K562 (cell line): ENCODE results near the gene ZNHIT1. TPM values are rescaled to one million over a fixed set of nuclear protein-coding genes. Genes with fewer than 3 reads are reported as not detected.
A peak's percentile ranks its signal among the peaks of the same experiment; 100 is the strongest.

Source experiments
- ATAC-seq: fragments of 200-7000 bp; cut with Tn5 transposase; 3 replicates; pipeline ENCODE4 v1.9.1; 2020; ENCODE audit warnings: moderate library complexity
- BruUV-seq: library from RNA; stranded (reverse); fragments of 400-500 nt; replicated peaks from 2 replicates; lab custom pipeline; 2021; lab: Mats Ljungman, UMichigan
- CTCF ChIA-PET: fragments of 300-600 bp; formaldehyde crosslinking; extraction: SDS; loops from one replicate; lab custom pipeline; 2021; ENCODE audit warnings: low intra/inter-chr PET ratio; lab: Yijun Ruan, JAX
- POLR2A ChIA-PET: fragments of 300-600, 350-650 bp; sonication (Branson Sonifier 250); formaldehyde crosslinking; extraction: SDS; loops from one replicate; lab custom pipeline; 2021; ENCODE audit warnings: antibody characterized with exemption, inconsistent platforms; lab: Yijun Ruan, JAX
- DNase-seq, 4 experiments: peaks; one replicate each; pipeline versions ENCODE4 v3.0.0 to v3.0.0-alpha.2; 2011 to 2018; ENCODE audit warnings: low spot score in 3 of 4, mixed read lengths in 3 of 4; ENCODE audit errors: extremely low read depth in 1 of 4
- FAIRE-seq: peaks from 2 replicates; lab custom pipeline; 2011; peaks lifted over from hg19 to GRCh38; lab: Jason Lieb, UNC
- H2AFZ ChIP-seq: 2 replicates; pipeline ENCODE4 v1.6.0; 2011; ENCODE audit warnings: low read depth, low read length, control low read depth, inconsistent platforms
- H3K27ac ChIP-seq: fragments of 200-600 bp; 3 replicates; pipeline ENCODE4 v1.8.0; 2011; ENCODE audit warnings: low read depth, mild to moderate bottlenecking, control low read depth, inconsistent platforms, low read length, moderate library complexity, mixed read lengths; ENCODE audit errors: extremely low read depth
- H3K27me3 ChIP-seq, 2 experiments: fragments of 300-600 bp in 1 of 2; 2 replicates in 1 of 2; 3 replicates in 1 of 2; pipeline versions ENCODE4 v1.6.0 to v1.8.0; 2011; ENCODE audit warnings: inconsistent platforms in 2 of 2, low read length in 2 of 2, mild to moderate bottlenecking in 1 of 2, mixed read lengths in 1 of 2, moderate library complexity in 1 of 2; ENCODE audit not compliant: control insufficient read depth in 2 of 2, insufficient read depth in 2 of 2
- H3K36me3 ChIP-seq: fragments of 300-600 bp; 3 replicates; pipeline ENCODE4 v1.8.0; 2011; ENCODE audit warnings: mild to moderate bottlenecking, low read length, inconsistent platforms; ENCODE audit not compliant: control insufficient read depth, insufficient read depth
- H3K4me1 ChIP-seq, 2 experiments: fragments of 200-600 bp in 1 of 2; replicated peaks in 1 of 2; 2 replicates in 1 of 2; 3 replicates in 1 of 2; pipeline versions ENCODE4 v1.5.1 to v1.8.0; 2011; ENCODE audit warnings: inconsistent platforms in 2 of 2, low read length in 2 of 2, mild to moderate bottlenecking in 1 of 2, mixed read lengths in 1 of 2, moderate library complexity in 1 of 2; ENCODE audit not compliant: control insufficient read depth in 2 of 2, insufficient read depth in 2 of 2
- H3K4me2 ChIP-seq: 2 replicates; pipeline ENCODE4 v1.6.1; 2011; ENCODE audit warnings: low read length, control low read depth, inconsistent platforms, mixed read lengths; ENCODE audit not compliant: insufficient read depth
- H3K4me3 ChIP-seq: fragments of 200-600 bp; sonication (generic), shearing (Covaris generic); 2 replicates; pipeline ENCODE4 v1.5.1; 2016; ENCODE audit warnings: control low read depth, inconsistent platforms
- H3K79me2 ChIP-seq: fragments of 200-600 bp; 3 replicates; pipeline ENCODE4 v1.8.0; 2011; ENCODE audit warnings: low read length, inconsistent platforms; ENCODE audit not compliant: control insufficient read depth, insufficient read depth
- H3K9ac ChIP-seq, 2 experiments: 2 replicates each; pipeline versions ENCODE4 v1.6.0 to v1.6.1; 2011; ENCODE audit warnings: low read depth in 2 of 2, low read length in 2 of 2, control low read depth in 1 of 2, inconsistent platforms in 1 of 2, mild to moderate bottlenecking in 1 of 2, mixed read lengths in 1 of 2; ENCODE audit not compliant: insufficient read depth in 1 of 2
- H3K9me1 ChIP-seq: one replicate; pipeline ENCODE4 v1.6.0; 2011; ENCODE audit warnings: inconsistent platforms, mild to moderate bottlenecking, low read length, moderate library complexity; ENCODE audit not compliant: control insufficient read depth, insufficient read depth
- H3K9me3 ChIP-seq: replicated peaks from 2 replicates; pipeline ENCODE4 v1.5.1; 2011; ENCODE audit warnings: low read depth, low read length, inconsistent platforms; ENCODE audit not compliant: control insufficient read depth, insufficient read depth
- H4K20me1 ChIP-seq: replicated peaks from 2 replicates; pipeline ENCODE4 v1.6.1; 2011; ENCODE audit warnings: low read length, inconsistent platforms, mixed read lengths; ENCODE audit not compliant: control insufficient read depth, insufficient read depth
- CEBPG ChIP-seq, 3 experiments: fragments of 200-800 bp in 1 of 3; sonication (Bioruptor generic) in 1 of 3; sonication (generic) in 1 of 3; formaldehyde crosslinking in 1 of 3; IDR thresholded peaks in 2 of 3; conservative IDR thresholded peaks in 1 of 3; 2 replicates each; pipeline versions ENCODE4 v1.6.1 to v1.8.0; 2016 to 2022; ENCODE audit warnings: missing compliant biosample characterization in 2 of 3, missing genetic modification characterization in 2 of 3, mild to moderate bottlenecking in 1 of 3, missing genetic modification reagents in 1 of 3
- HDGF ChIP-seq: fragments of 450-650 bp; IDR thresholded peaks from 2 replicates; pipeline ENCODE4 v1.6.1; 2016
- NFE2 ChIP-seq: IDR thresholded peaks from 2 replicates; pipeline ENCODE4 v1.6.1; 2014; ENCODE audit warnings: antibody characterized with exemption, low read depth
- NFXL1 ChIP-seq: fragments of 450-650 bp; formaldehyde crosslinking; IDR thresholded peaks from 2 replicates; pipeline ENCODE4 v1.4.0; 2021; ENCODE audit warnings: mild to moderate bottlenecking
- NRF1 ChIP-seq, 2 experiments: fragments of 450-650 bp; IDR thresholded peaks in 1 of 2; conservative IDR thresholded peaks in 1 of 2; 2 replicates each; pipeline ENCODE4 v1.6.1; 2014; ENCODE audit warnings: mild to moderate bottlenecking in 2 of 2
- NUFIP1 ChIP-seq: fragments of 450-650 bp; IDR thresholded peaks from 2 replicates; pipeline ENCODE4 v1.6.1; 2018; ENCODE audit not compliant: partially characterized antibody
- PHF8 ChIP-seq: fragments of 200-600 bp; sonication (generic); IDR thresholded peaks from 2 replicates; pipeline ENCODE4 v1.6.1; 2012; ENCODE audit warnings: mixed run types, mild to moderate bottlenecking, inconsistent platforms, low read length, moderate library complexity, borderline replicate concordance
- POLR2G ChIP-seq: fragments of 200-400 bp; formaldehyde crosslinking; IDR thresholded peaks from 2 replicates; pipeline ENCODE4 v1.6.1; 2017; ENCODE audit warnings: low read depth, mild to moderate bottlenecking, antibody characterized with exemption, low read length, moderate library complexity
- RBFOX2 ChIP-seq: fragments of 200-400 bp; formaldehyde crosslinking; IDR thresholded peaks from 2 replicates; pipeline ENCODE4 v1.6.1; 2017; ENCODE audit warnings: low read depth, mild to moderate bottlenecking, low read length, moderate library complexity
- TCF7 ChIP-seq: sonication (generic); IDR thresholded peaks from 2 replicates; pipeline ENCODE4 v1.6.1; 2016; ENCODE audit warnings: antibody characterized with exemption, borderline replicate concordance
- TRIM28 ChIP-seq: fragments of 450-650 bp; IDR thresholded peaks from 2 replicates; pipeline ENCODE4 v1.6.1; 2017
- ZNF75A ChIP-seq: fragments of 450-650 bp; formaldehyde crosslinking; IDR thresholded peaks from 2 replicates; pipeline ENCODE4 v1.4.0; 2020; ENCODE audit warnings: mild to moderate bottlenecking
- WGBS: fragments of 100-300 bp; shearing (Covaris generic); methylation state at CpG from one replicate; pipeline ENCODE4 v1.1.6; 2016; ENCODE audit warnings: low coverage, mixed read lengths; ENCODE audit not compliant: insufficient coverage; ENCODE audit errors: missing lambda C conversion rate; 5-methylcytosine and 5-hydroxymethylcytosine counted together
- in situ Hi-C: fragments of 300-500 bp; cut with MboI; formaldehyde crosslinking; loops from 4 replicates; pipeline ENCODE4 v1.15.0; 2018; ENCODE audit warnings: inconsistent platforms, mixed read lengths
- intact Hi-C: fragments of 100-400 bp; cut with micrococcal nuclease; formaldehyde crosslinking; loops from 2 replicates; pipeline ENCODE4 v1.14.2; 2022
- polyA plus RNA-seq, 8 experiments: library from polyadenylated mRNA; depleted of rRNA in 4 of 8; stranded (reverse) in 5 of 8; unstranded in 3 of 8; fragments of >200 nt; fragmentation: Nextera tagmentation in 2 of 8; fragmentation: Illumina TruSeq in 1 of 8; extraction: Ambion mirVana in 2 of 8; extraction: Trizol in 1 of 8; gene quantifications; 2 replicates each; pipeline versions ENCODE4 v1.2.1 to v1.2.3, GENCODE V29; 2011 to 2014; ENCODE audit warnings: inconsistent platforms in 1 of 8, missing spikeins in 1 of 8
- total RNA-seq, 7 experiments: library from RNA; depleted of rRNA in 6 of 7; stranded (reverse); fragments of >200 nt in 6 of 7; fragmentation: Illumina TruSeq in 2 of 7; extraction: Trizol in 2 of 7; gene quantifications; 2 replicates each; pipeline versions ENCODE4 v1.2.1 to v1.2.3, GENCODE V29; 2011 to 2021; ENCODE audit warnings: low replicate concordance in 1 of 7

The ZNHIT1 gene
- total and polyA plus RNA-seq, 9 of the 15 experiments (the other 6 are each of a cell fraction or from before 2014, with no cell fraction given), result 6.4 to 162 (median 70.1) TPM

DNA sequence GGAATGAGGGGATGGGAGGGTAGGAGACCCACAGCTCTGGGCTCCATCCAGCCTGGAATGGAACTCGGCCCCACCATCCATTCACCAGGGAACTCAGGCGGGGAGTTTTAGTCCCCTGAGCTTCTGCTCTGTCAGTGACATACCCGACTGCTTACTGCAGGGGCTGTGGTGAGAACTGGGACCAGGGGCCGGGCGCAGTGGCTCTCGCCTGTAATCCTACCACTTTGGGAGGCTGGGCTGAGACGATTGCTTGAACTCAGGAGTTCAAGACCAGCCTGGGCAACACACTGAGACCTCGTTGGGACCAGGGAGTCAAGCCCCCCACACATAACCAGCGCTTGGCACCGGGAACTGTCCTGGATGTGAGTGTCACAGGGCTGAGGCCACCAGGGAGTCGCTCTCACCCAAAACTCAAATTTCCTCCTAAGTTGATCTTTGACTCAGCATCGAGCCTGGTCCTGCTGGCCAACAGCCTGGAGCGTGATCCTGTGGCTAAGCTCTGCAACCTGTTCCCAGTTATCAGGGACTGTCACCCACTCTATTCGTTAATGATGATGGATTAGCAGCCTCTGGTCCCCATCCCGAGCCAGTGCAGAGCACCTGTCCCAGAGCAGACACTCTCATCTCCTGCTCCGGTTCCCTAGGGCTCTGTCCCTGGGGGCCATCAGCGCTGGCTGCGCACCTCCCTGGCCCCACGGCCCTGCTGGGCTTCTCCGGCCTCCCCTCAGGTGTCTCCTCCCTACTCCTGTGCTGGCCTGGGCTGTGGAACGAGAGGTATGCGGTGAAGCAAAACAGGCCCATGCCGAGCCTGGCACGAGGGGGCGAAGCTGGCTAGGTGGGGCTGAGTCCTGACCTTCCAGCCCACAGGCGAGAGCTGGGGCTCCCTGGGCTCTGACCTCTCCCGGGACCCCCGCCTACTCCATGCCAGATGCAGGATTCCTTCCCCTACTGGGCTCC, 20.5 kb downstream of the ZNHIT1 start:
- H3K4me3 ChIP-seq, result no peak overlapping the region
- in situ Hi-C loops, result no loop called here
- ChIA-PET POLR2A (interaction anchor here (0.6 to 1.7 kb wide), 2 partner anchors 21 to 36 kb away, joined by 3 to 7 read pairs; partner anchors contain the start of genes PLOD3 and ZNHIT1), CTCF (no interaction called here)
- FAIRE-seq (no peak), DNase-seq (no peak), ATAC-seq (no peak)
- H3K27me3 ChIP-seq, result no peaks in the 10 kb centered on the region
- H3K36me3 ChIP-seq, result peaks cover 53% of the 10 kb centered on the region
- intact Hi-C loops, result no loop called here
- peak overlapping the region in 1 of 2 experiments; percentile 9; a peak in 2 of 4 replicates for H3K9ac ChIP-seq
- peaks cover 20 to 78% of the 10 kb centered on the region in 2 experiments; a peak in 4 of 5 replicates for H3K4me1 ChIP-seq
- H3K79me2 ChIP-seq, result peaks cover 18% of the 10 kb centered on the region
- H3K27ac ChIP-seq, result no peak overlapping the region; the same call in 2 of the 3 replicates
- BruUV-seq, result no TSS peak
- H3K9me3 ChIP-seq, result no peaks in the 10 kb centered on the region
- TF ChIP-seq TCF7 (no peak), NRF1 (conservative IDR thresholded peaks at IDR 0.05 in 1 of 2, IDR thresholded peaks at IDR 0.05 in 1 of 2) (no peak), NFE2 (no peak), NUFIP1 (no peak), TRIM28 (no peak), PHF8 (no peak), POLR2G (peak; percentile 58), ZNF75A (CRISPR knock-in tag) (no peak), CEBPG (CRISPR knock-in tag; IDR thresholded peaks at IDR 0.05) (no peak), CEBPG (tag; conservative IDR thresholded peaks at IDR 0.05 in 1 of 2, IDR thresholded peaks at IDR 0.05 in 1 of 2) (no peak), NFXL1 (CRISPR knock-in tag) (no peak), RBFOX2 (peak; percentile 50), HDGF (no peak)
- H4K20me1 ChIP-seq, result peaks cover 7% of the 10 kb centered on the region; the same call in 1 of the 2 replicates
- no peaks in the 10 kb centered on the region for H3K9me1 ChIP-seq
- no peak overlapping the region for H2AFZ ChIP-seq
- H3K4me2 ChIP-seq, result no peak overlapping the region
- 83% methylated on average over 27 of the region's 28 CpGs for WGBS
